Mucosa of gallbladder (tissue), 1 donor: ENCODE data around the gene ZNF512. TPM values are rescaled to one million over a fixed set of nuclear protein-coding genes. Genes with fewer than 3 reads are reported as not detected.

Source experiments
- total RNA-seq: library from RNA; stranded (reverse); gene quantifications from one replicate; pipeline ENCODE4 v1.2.1, GENCODE V29; 2021
- donor health status: DM: no; HTN: no; CAD: no.

The ZNF512 gene
- total RNA-seq, 1 donor from 2014 or later = 32.6 TPM

Other genes starting within 250 kb of the ZNF512 start
- 49.5 TPM for gene GTF3C2, start 226.3 kb upstream of the ZNF512 start, total RNA-seq
- 32.3 TPM for gene EIF2B4, start 212.7 kb upstream of the ZNF512 start, total RNA-seq
- 105 TPM for gene SNX17, start 212.4 kb upstream of the ZNF512 start, total RNA-seq
- gene ZNF513, start 202.3 kb upstream of the ZNF512 start, total RNA-seq = 25.6 TPM
- gene PPM1G, start 173.5 kb upstream of the ZNF512 start, total RNA-seq = 56.7 TPM
- gene NRBP1, start 154.4 kb upstream of the ZNF512 start, total RNA-seq = 90.1 TPM
- gene KRTCAP3, start 140.7 kb upstream of the ZNF512 start, total RNA-seq = 65.7 TPM
- 54.4 TPM for gene IFT172, start 93.3 kb upstream of the ZNF512 start, total RNA-seq
- gene FNDC4, start 87.8 kb upstream of the ZNF512 start, total RNA-seq = 13.4 TPM
- gene GCKR, start 86.2 kb upstream of the ZNF512 start, total RNA-seq = 7.6 TPM
- 4.7 TPM for gene CCDC121, start 46.0 kb downstream of the ZNF512 start, total RNA-seq
- gene GPN1, start 46.0 kb downstream of the ZNF512 start, total RNA-seq = 24.2 TPM
- 34.8 TPM for gene SUPT7L, start 80.6 kb downstream of the ZNF512 start, total RNA-seq
- 17.4 TPM for gene SLC4A1AP, start 80.8 kb downstream of the ZNF512 start, total RNA-seq
- 78.5 TPM for gene MRPL33, start 188.7 kb downstream of the ZNF512 start, total RNA-seq